Transverse colon (tissue), 4 donors: ENCODE results near the gene GRIA4.

ENCODE experiments used
- EP300 ChIP-seq: sonication (generic); formaldehyde crosslinking; IDR thresholded peaks from one replicate; pipeline ENCODE4 v1.6.1; 2017; ENCODE audit warnings: antibody characterized with exemption, low read depth
- POLR2A ChIP-seq: fragments of 450-650 bp; IDR thresholded peaks from one replicate; pipeline ENCODE4 v1.6.1; 2016; ENCODE audit warnings: antibody characterized with exemption, mild to moderate bottlenecking, moderate library complexity
- POLR2AphosphoS5 ChIP-seq, 3 donors: sonication (generic); formaldehyde crosslinking; IDR thresholded peaks; one replicate each; pipeline ENCODE4 v1.6.1; 2016; ENCODE audit warnings: antibody characterized with exemption in 3 of 3
- TF ChIP-seq, protein P1 (sequence below), 5 experiments: fragments of 200-600 bp in 3 of 5; fragments of 450-650 bp in 2 of 5; sonication (generic) in 3 of 5; IDR thresholded peaks; 1 replicate in 2 of 5; 2 replicates in 3 of 5; pipeline ENCODE4 v1.5.1; 2016 to 2017; ENCODE audit warnings: antibody characterized with exemption in 5 of 5, inconsistent platforms in 3 of 5, mild to moderate bottlenecking in 2 of 5, moderate library complexity in 1 of 5

DNA sequence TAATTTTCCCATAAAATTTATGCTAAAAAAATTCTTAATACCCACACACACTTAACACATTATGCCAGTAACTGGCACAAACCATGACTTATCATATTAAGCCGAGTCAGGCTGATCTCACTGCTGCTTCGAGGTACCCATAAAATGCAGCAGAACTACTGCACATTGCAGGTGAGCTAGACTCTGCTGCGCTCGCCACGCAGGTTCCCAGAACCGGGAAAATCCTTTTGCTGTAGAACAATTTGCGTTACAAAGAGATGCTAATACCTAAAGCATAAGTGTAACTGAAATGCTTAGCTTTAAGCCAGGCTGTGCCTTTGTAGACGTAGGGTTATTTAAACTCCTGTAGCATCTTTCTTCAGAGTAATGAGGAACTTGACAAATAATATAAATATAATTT, 211.9 kb downstream of the GRIA4 start:
- TF ChIP-seq POLR2A = no peak
- TF ChIP-seq, protein P1, sequence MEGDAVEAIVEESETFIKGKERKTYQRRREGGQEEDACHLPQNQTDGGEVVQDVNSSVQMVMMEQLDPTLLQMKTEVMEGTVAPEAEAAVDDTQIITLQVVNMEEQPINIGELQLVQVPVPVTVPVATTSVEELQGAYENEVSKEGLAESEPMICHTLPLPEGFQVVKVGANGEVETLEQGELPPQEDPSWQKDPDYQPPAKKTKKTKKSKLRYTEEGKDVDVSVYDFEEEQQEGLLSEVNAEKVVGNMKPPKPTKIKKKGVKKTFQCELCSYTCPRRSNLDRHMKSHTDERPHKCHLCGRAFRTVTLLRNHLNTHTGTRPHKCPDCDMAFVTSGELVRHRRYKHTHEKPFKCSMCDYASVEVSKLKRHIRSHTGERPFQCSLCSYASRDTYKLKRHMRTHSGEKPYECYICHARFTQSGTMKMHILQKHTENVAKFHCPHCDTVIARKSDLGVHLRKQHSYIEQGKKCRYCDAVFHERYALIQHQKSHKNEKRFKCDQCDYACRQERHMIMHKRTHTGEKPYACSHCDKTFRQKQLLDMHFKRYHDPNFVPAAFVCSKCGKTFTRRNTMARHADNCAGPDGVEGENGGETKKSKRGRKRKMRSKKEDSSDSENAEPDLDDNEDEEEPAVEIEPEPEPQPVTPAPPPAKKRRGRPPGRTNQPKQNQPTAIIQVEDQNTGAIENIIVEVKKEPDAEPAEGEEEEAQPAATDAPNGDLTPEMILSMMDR (IDR thresholded peaks at IDR 0.05) = no peak
- no peak for TF ChIP-seq POLR2AphosphoS5 (IDR thresholded peaks at IDR 0.05)
- TF ChIP-seq EP300 = no peak
